AG09319 (cell line): ENCODE measurements around the gene EPS8L2.

Experiments used
- DNase-seq: peaks from one replicate; pipeline ENCODE4 v3.0.0-alpha.2; 2010; ENCODE audit warnings: low read depth; ENCODE audit errors: extremely low read depth
- CTCF ChIP-seq: IDR thresholded peaks from 2 replicates; pipeline ENCODE4 v1.5.1; 2011; ENCODE audit warnings: low read depth, mild to moderate bottlenecking, inconsistent platforms, low read length, moderate library complexity

EPS8L2 gene

GRCh38 chr11:761526-762108 lies 55.6 kb downstream of the EPS8L2 start:
- DNase-seq = no peak

GRCh38 chr11:762421-763072 lies 56.5 kb downstream of the EPS8L2 start:
- DNase-seq = no peak
- TF ChIP-seq CTCF = peak; percentile 20

More at GRCh38 chr11:761526-762108, 55.6 kb downstream of the EPS8L2 start:
- no peak for TF ChIP-seq CTCF

- DNase-seq = no peak
- no peak for TF ChIP-seq CTCF
Measured at GRCh38 chr11:763073-763463, 57.0 kb downstream of the EPS8L2 start.

GRCh38 chr11:763549-764321 lies 57.7 kb downstream of the EPS8L2 start:
- DNase-seq = no peak
- TF ChIP-seq CTCF = no peak

GRCh38 chr11:764322-765024 lies 58.4 kb downstream of the EPS8L2 start:
- no peak for DNase-seq
- TF ChIP-seq CTCF = no peak

- DNase-seq = no peak
- TF ChIP-seq CTCF = peak; percentile 48
Measured at GRCh38 chr11:765025-765801, 59.2 kb downstream of the EPS8L2 start.
